Esophagus (tissue), 2 donors: Measurements from ENCODE around the gene MXD3. TPM values are rescaled to one million over a fixed set of nuclear protein-coding genes. Genes with fewer than 3 reads are reported as not detected.
"Not testable (repeated sequence)": the region's sequence is repeated elsewhere in the genome, so short reads cannot be mapped to it uniquely, and the experiment has no call there.

ENCODE experiments used
- H3K27ac ChIP-seq, 2 donors: one replicate each; pipeline ENCODE4 v1.5.1; 2013; ENCODE audit warnings: low read depth in 2 of 2, mild to moderate bottlenecking in 2 of 2, inconsistent platforms in 1 of 2, low read length in 1 of 2, moderate library complexity in 1 of 2
- H3K27me3 ChIP-seq, 2 donors: one replicate each; pipeline ENCODE4 v1.6.1; 2013; ENCODE audit warnings: low read length in 2 of 2, control low read depth in 1 of 2, mild to moderate bottlenecking in 1 of 2; ENCODE audit not compliant: insufficient read depth in 2 of 2, control insufficient read depth in 1 of 2
- H3K36me3 ChIP-seq, 2 donors: one replicate each; pipeline ENCODE4 v1.6.1; 2013; ENCODE audit warnings: low read length in 1 of 2; ENCODE audit not compliant: control insufficient read depth in 2 of 2, insufficient read depth in 2 of 2
- H3K4me1 ChIP-seq, 2 donors: one replicate each; pipeline ENCODE4 v1.6.1; 2013; ENCODE audit warnings: low read length in 1 of 2; ENCODE audit not compliant: control insufficient read depth in 2 of 2, insufficient read depth in 2 of 2
- H3K4me3 ChIP-seq, 2 donors: one replicate each; pipeline ENCODE4 v1.5.1; 2013; ENCODE audit warnings: low read length in 2 of 2, mild to moderate bottlenecking in 2 of 2, low read depth in 1 of 2, moderate library complexity in 1 of 2
- H3K9me3 ChIP-seq, 2 donors: one replicate each; pipeline ENCODE4 v1.6.1; 2013; ENCODE audit warnings: mild to moderate bottlenecking in 2 of 2, low read depth in 1 of 2, low read length in 1 of 2, moderate library complexity in 1 of 2; ENCODE audit not compliant: control insufficient read depth in 2 of 2, insufficient read depth in 1 of 2
- WGBS, 2 donors: extraction: QIAGEN DNeasy Blood & Tissue Kit; methylation state at CpG; one replicate each; pipeline ENCODE4 v1.1.7; 2013; 5-methylcytosine and 5-hydroxymethylcytosine counted together
- polyA plus RNA-seq, 2 donors: library from polyadenylated mRNA; stranded (reverse); fragments of 200-250 nt; gene quantifications; one replicate each; pipeline ENCODE4 v1.2.3, GENCODE V29; 2013
- donor health status: healthy with polysubstance abuse.
- donor health status: Bipolar disorder and iron deficiency.

MXD3 gene
- polyA plus RNA-seq, 2 donors: 14.4 to 32.3 TPM

GRCh38 chr5:177346820-177347219 is 35.1 kb upstream of the MXD3 start:
- H3K36me3 ChIP-seq: peaks cover 5 to 7% of the 10 kb centered on the region in 2 donors
- peak overlapping the region in 1 of 2 donors; percentile 8 for H3K27ac ChIP-seq
- no peaks in the 10 kb centered on the region for H3K9me3 ChIP-seq
- 74 to 75% methylated on average over 4 of the region's 4 CpGs for WGBS, 2 donors
- H3K4me1 ChIP-seq: peaks cover 2 to 8% of the 10 kb centered on the region in 2 donors
- H3K27me3 ChIP-seq: no peaks in the 10 kb centered on the region
- no peak overlapping the region for H3K4me3 ChIP-seq

DNA sequence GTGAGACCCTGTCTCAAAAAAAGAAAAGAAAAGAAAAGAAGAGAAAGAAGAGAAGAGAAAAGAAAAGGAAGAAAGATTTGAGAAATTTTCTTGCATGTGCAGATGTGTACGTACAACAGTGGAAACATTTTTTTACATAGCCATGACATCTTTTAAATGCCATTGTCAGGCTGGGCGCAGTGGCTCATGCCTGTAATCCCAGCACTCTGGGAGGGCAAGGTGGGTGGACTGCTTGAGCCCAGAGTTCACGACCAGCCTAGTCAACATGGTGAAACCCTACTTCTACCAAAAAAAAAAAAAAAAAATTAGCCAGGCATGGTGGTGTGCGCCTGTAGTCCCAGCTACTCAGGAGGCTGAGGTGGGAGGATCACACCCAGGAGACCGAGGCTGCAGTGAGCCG is 33.2 kb upstream of the MXD3 start:
- 96 to 97% methylated on average over 6 of the region's 6 CpGs for WGBS, 2 donors
- no peak overlapping the region for H3K27ac ChIP-seq
- H3K4me3 ChIP-seq: no peak overlapping the region
- H3K36me3 ChIP-seq: peaks cover 5 to 7% of the 10 kb centered on the region in 2 donors
- no peaks in the 10 kb centered on the region for H3K27me3 ChIP-seq
- no peaks in the 10 kb centered on the region for H3K9me3 ChIP-seq
- H3K4me1 ChIP-seq: peaks cover 0 to 2% of the 10 kb centered on the region in 2 donors

DNA sequence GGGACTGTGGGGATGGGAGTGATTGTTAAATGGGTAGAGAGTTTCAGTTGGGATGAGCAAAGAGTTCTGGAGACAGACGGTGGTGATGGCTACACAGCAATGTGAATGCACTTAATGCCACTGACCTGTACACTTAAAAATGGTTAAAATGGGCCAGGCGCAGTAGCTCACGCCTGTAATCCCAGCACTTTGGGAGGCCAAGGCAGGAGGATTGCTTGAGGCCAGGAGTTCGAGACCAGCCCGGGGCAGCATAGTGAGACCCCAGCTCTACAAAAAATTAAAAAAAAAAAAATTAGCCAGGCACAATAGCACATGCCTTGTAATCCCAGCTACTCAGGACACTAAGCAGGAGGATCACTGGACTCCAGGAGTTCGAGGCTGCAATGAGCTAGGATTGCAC is 32.1 kb upstream of the MXD3 start:
- Histone ChIP-seq H3K9me3 (no peaks in the 10 kb centered on the region), H3K4me3 (no peak overlapping the region), H3K27me3 (no peaks in the 10 kb centered on the region), H3K36me3 (peaks cover 5% of the 10 kb centered on the region in 2 donors), H3K4me1 (peaks cover 0 to 5% of the 10 kb centered on the region in 2 donors), H3K27ac (no peak overlapping the region)
- 95 to 97% methylated on average over 6 of the region's 6 CpGs for WGBS, 2 donors

GRCh38 chr5:177343000-177343399 is 31.3 kb upstream of the MXD3 start:
- 92 to 93% methylated on average over 14 of the region's 14 CpGs for WGBS, 2 donors

GRCh38 chr5:177339107-177339638 is 27.5 kb upstream of the MXD3 start:
- 67 to 70% methylated on average over 11 of the region's 11 CpGs for WGBS, 2 donors
- peaks cover 0 to 3% of the 10 kb centered on the region in 2 donors for H3K4me1 ChIP-seq
- H3K27ac ChIP-seq: peak overlapping the region; percentile 5 to 11
- peaks cover 29 to 45% of the 10 kb centered on the region in 2 donors for H3K36me3 ChIP-seq
- no peak overlapping the region for H3K4me3 ChIP-seq
- peaks cover 0 to 2% of the 10 kb centered on the region in 2 donors for H3K9me3 ChIP-seq
- no peaks in the 10 kb centered on the region for H3K27me3 ChIP-seq

More at GRCh38 chr5:177343000-177343399, 31.3 kb upstream of the MXD3 start:
- not testable (repeated sequence) for H3K27me3 ChIP-seq, H3K4me3 ChIP-seq, H3K4me1 ChIP-seq, H3K27ac ChIP-seq, H3K9me3 ChIP-seq
- H3K36me3 ChIP-seq: peaks cover 10 to 11% of the 10 kb centered on the region in 2 donors

DNA sequence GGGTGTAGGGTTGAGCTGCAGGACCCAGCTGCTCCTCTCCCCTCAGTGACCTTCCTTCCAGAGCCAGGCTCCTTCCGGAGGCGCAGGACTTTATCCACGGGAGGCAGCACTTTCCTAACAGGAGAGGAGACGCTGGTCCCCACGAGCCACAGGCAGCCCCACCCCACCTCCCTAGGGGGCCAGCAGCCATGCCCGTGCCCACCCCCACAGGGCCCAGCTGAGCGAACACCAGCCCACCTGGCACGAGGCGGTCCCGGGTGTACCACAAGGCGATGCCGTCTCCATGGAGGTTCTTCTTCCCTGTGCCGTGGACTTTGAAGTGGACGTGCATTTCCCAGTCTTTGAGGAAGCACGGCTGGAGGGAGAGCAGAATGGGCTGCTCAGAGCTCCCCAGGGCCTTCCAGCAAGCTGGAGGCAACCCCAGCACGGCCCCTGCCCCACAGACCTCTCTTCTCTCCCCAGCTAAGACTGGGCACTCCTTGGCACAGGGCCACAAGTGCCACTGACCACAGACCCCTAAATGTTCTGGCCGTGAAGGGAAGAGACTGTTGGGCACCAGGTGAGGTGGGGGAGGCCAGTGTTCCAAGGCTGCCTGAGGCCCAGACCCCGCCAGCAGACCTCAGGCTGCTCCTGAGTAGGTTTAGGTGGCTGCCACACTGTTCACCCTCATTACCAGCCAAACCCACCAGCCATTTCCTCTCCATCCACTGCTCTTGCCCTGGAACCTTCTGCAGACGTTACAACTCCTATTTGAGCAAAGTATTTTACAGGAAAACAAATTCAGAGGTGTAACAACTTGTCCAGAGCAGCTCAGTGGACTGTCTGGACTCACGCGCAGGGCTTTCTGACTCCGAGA is 26.8 kb upstream of the MXD3 start:
- Histone ChIP-seq H3K27ac (peak overlapping the region; percentile 5 to 11), H3K36me3 (peaks cover 29 to 52% of the 10 kb centered on the region in 2 donors), H3K9me3 (peaks cover 0 to 2% of the 10 kb centered on the region in 2 donors), H3K4me3 (no peak overlapping the region), H3K4me1 (peaks cover 0 to 3% of the 10 kb centered on the region in 2 donors), H3K27me3 (no peaks in the 10 kb centered on the region)
- 87 to 88% methylated on average over 22 of the region's 22 CpGs for WGBS, 2 donors

- peaks cover 0 to 2% of the 10 kb centered on the region in 2 donors for H3K9me3 ChIP-seq
- H3K4me3 ChIP-seq: no peak overlapping the region
- H3K27me3 ChIP-seq: no peaks in the 10 kb centered on the region
- no peak overlapping the region for H3K27ac ChIP-seq
- peaks cover 0 to 3% of the 10 kb centered on the region in 2 donors for H3K4me1 ChIP-seq
- 90 to 92% methylated on average over 28 to 36 of the region's 36 CpGs for WGBS, 2 donors
- peaks cover 29 to 67% of the 10 kb centered on the region in 2 donors for H3K36me3 ChIP-seq
These were observed 25.2 kb upstream of the MXD3 start for GRCh38 chr5:177336603-177337494.

DNA sequence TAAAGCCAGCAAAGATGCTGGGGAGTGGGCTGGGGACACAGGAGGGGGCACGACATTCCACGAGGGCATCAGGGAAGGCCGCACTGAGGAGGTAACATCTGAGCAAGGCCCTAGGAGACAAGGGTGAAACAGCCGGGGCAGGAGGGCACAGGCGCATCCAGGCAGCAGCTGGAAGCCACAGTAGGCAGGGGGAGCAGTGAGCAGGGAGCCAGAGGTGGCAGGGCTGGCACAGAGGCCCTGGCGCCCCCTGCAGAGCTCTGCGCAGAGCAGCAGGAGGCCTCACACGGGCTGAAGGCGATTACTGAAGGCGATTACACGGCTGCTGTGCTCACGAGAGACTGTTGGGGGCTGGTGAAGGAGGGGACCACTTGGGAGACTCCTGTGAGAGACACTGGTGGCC is 24.4 kb upstream of the MXD3 start:
- H3K4me3 ChIP-seq: no peak overlapping the region
- H3K4me1 ChIP-seq: peaks cover 0 to 3% of the 10 kb centered on the region in 2 donors
- WGBS, 2 donors: 67 to 69% methylated on average over 12 of the region's 12 CpGs
- H3K27ac ChIP-seq: no peak overlapping the region
- H3K27me3 ChIP-seq: no peaks in the 10 kb centered on the region
- H3K36me3 ChIP-seq: peaks cover 30 to 73% of the 10 kb centered on the region in 2 donors
- peaks cover 0 to 2% of the 10 kb centered on the region in 2 donors for H3K9me3 ChIP-seq

DNA sequence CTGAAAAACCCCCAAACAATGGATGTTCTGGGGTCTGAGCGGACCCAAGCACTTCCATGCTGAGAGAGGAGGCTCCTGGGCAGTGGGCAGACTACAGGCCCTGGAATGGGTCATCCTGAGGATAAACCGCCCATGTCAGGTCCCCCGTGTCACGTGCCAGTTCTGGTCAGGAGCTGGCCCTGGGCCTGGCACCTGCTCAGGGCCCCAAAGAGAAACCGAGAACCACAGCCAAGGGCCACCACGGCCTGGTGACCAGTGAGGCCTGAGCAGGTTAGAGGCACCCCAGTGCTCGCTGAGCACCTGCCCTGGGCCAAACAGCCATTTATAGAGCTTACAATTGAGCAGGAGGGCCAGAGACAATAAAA is 24.0 kb upstream of the MXD3 start:
- H3K27ac ChIP-seq: no peak overlapping the region
- peaks cover 0 to 2% of the 10 kb centered on the region in 2 donors for H3K9me3 ChIP-seq
- 90 to 94% methylated on average over 7 of the region's 7 CpGs for WGBS, 2 donors
- H3K36me3 ChIP-seq: peaks cover 32 to 77% of the 10 kb centered on the region in 2 donors
- H3K4me1 ChIP-seq: peaks cover 0 to 3% of the 10 kb centered on the region in 2 donors
- H3K27me3 ChIP-seq: no peaks in the 10 kb centered on the region
- H3K4me3 ChIP-seq: no peak overlapping the region
